GM18909 (cell line): ENCODE measurements around the gene RNF181.
"Not testable (repeated sequence)": the region's sequence is repeated elsewhere in the genome, so short reads cannot be mapped to it uniquely, and the experiment has no call there.

ENCODE experiments used
- ATAC-seq: cut with Tn5 transposase; IDR thresholded peaks from one replicate; pipeline ENCODE4 v1.9.1; 2021; ENCODE audit warnings: mild to moderate bottlenecking; ENCODE audit not compliant: unreplicated experiment, poor library complexity

The RNF181 gene

GRCh38 chr2:85611705-85612587, 16.4 kb downstream of the RNF181 start, which contains the start of gene C2orf68:
C2orf68 (minus strand) TSS chr2:85612066; CDS start chr2:85611984, 82 bp downstream.
- ATAC-seq, result peak; percentile 82

- ATAC-seq, result no peak
Measured at GRCh38 chr2:85613717-85614515, 18.4 kb downstream of the RNF181 start.

GRCh38 chr2:85614757-85615156, 19.2 kb downstream of the RNF181 start:
- not testable (repeated sequence) for ATAC-seq

- ATAC-seq, result no peak
Measured at GRCh38 chr2:85615413-85615728, 19.8 kb downstream of the RNF181 start.

GRCh38 chr2:85617723-85618122, 22.2 kb downstream of the RNF181 start:
- ATAC-seq, result not testable (repeated sequence)

- ATAC-seq, result no peak
Measured at GRCh38 chr2:85619617-85620016, 24.1 kb downstream of the RNF181 start.

- no peak for ATAC-seq
Measured at GRCh38 chr2:85621338-85621737, 25.8 kb downstream of the RNF181 start.

GRCh38 chr2:85623991-85624390, 28.4 kb downstream of the RNF181 start:
- no peak for ATAC-seq

- ATAC-seq, result no peak
Measured at GRCh38 chr2:85628658-85629057, 33.1 kb downstream of the RNF181 start.

GRCh38 chr2:85631316-85631715, 35.8 kb downstream of the RNF181 start:
- ATAC-seq, result no peak

GRCh38 chr2:85635011-85635410, 39.5 kb downstream of the RNF181 start:
- no peak for ATAC-seq

GRCh38 chr2:85635636-85636035, 40.1 kb downstream of the RNF181 start:
- ATAC-seq, result no peak

GRCh38 chr2:85642725-85643124, 47.2 kb downstream of the RNF181 start:
- ATAC-seq, result no peak

- no peak for ATAC-seq
Measured at GRCh38 chr2:85644909-85645308, 49.4 kb downstream of the RNF181 start.

- ATAC-seq, result no peak
Measured at GRCh38 chr2:85646166-85646565, 50.6 kb downstream of the RNF181 start.
